NB4 (cell line): Measurements from ENCODE around the gene DHX15.

Experiments used
- TF ChIP-seq, protein P1 (sequence below): IDR thresholded peaks from 2 replicates; pipeline ENCODE4 v1.6.1; 2011; ENCODE audit warnings: low read depth, low read length
- TF ChIP-seq, protein P2 (sequence below): IDR thresholded peaks from one replicate; pipeline ENCODE4 v1.5.1; 2012; ENCODE audit warnings: low read depth, low read length

DNA sequence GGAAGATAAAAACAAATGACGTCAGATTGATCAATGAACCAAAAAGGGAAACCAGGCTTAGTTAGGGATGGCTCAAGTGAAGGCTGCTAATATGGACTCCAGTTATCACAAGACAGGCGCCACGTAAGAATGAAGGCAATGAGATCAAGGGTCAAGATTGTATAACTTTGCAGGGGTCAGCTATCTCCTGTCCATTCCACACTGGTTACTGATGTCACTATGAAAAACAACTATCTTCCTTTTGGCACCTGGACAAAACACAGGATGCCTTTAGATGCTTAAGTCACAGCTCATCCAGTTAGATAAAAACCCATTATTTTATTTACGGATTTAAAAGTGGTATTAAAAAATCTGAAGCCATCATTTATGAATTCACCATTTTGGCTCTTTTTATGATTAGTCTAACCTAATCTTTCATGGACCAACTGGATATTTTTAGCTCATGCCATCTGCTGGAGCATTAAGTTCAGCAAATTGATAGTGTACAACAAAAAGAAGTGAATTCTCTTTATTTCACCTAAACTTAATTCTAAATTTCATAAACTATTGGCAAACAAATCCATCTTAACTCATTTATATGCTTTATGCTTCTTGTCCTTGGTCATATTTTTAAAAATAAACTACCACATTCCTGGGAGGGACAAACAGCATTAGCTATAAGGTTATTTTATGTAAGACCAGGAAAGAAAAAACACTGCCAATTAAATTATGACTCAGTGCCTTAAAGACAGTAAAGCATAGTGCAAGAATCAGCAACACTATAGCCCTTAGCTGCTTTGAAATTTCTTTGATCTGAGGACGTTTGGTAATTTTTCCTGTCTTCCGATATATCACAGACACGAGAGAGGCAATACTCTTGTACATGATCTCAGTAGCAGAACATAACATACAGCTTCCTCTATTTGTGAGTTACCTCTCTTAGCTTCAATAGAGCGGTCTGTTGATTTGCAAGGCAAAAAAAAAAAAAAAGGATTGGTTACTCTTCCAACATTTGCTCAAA, 27.0 kb downstream of the DHX15 start:
- TF ChIP-seq, protein P1, sequence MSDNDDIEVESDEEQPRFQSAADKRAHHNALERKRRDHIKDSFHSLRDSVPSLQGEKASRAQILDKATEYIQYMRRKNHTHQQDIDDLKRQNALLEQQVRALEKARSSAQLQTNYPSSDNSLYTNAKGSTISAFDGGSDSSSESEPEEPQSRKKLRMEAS: no peak
- TF ChIP-seq, protein P2, sequence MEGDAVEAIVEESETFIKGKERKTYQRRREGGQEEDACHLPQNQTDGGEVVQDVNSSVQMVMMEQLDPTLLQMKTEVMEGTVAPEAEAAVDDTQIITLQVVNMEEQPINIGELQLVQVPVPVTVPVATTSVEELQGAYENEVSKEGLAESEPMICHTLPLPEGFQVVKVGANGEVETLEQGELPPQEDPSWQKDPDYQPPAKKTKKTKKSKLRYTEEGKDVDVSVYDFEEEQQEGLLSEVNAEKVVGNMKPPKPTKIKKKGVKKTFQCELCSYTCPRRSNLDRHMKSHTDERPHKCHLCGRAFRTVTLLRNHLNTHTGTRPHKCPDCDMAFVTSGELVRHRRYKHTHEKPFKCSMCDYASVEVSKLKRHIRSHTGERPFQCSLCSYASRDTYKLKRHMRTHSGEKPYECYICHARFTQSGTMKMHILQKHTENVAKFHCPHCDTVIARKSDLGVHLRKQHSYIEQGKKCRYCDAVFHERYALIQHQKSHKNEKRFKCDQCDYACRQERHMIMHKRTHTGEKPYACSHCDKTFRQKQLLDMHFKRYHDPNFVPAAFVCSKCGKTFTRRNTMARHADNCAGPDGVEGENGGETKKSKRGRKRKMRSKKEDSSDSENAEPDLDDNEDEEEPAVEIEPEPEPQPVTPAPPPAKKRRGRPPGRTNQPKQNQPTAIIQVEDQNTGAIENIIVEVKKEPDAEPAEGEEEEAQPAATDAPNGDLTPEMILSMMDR: no peak
